GM21423 (cell line): ENCODE results near the gene H1-8.

Experiments used
- ATAC-seq: cut with Tn5 transposase; IDR thresholded peaks from one replicate; pipeline ENCODE4 v1.9.1; 2021; ENCODE audit warnings: mild to moderate bottlenecking, moderate library complexity; ENCODE audit not compliant: unreplicated experiment

Gene H1-8

DNA sequence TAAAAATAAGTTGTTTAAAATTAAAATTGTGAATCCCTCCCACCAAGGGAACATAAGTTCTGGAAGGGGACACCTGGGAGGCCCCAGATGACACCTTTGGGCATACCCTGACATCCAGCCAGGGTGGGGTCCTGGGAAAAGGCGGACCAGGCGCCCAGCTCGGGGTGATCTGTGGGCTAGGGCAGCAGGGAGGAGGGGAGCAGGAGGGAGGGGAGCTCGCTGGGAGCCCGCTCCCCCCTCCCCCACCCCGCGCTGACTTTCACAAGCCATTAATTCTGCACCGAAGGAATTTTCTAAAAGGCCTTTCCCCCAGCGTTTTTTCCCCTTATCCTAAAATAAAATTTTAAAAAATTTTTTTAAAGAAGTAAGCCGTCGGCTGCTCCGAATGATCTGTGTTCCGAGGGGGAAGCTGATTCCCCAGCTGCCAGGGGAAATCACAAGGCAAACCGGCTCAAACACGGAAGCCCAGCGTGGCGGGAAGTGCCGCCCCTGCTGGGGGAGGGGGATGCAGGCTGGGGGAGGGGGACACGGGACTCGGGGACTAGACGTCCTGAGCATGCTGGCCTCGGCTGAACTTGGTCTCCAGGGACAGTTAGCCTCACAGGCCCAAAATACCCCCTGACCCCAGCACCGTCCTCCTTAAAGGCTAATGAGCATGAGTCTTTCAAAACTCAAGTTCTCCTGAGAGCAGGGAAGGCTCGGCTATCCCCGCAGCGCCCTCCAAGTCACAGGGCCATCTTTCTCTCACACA is 49.6 kb downstream of the H1-8 start:
- ATAC-seq = no peak

DNA sequence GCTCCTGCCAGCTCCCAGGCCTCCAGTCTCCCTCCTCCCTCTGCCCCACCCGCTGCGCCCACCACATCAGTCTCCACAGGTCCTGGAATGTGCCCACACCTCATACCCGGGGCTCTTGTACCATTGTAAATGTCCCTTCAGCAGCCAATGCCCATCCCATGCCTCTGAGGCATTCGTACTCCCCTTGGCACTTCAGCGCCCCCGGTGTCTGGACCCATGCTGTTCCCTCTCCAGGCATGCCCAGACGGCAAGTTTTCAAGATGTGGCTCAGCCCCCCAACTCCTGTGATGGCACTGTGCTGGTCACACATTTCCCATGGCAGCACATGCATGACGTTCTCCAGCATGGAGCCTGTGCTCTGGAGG is 50.2 kb downstream of the H1-8 start:
- no peak for ATAC-seq

DNA sequence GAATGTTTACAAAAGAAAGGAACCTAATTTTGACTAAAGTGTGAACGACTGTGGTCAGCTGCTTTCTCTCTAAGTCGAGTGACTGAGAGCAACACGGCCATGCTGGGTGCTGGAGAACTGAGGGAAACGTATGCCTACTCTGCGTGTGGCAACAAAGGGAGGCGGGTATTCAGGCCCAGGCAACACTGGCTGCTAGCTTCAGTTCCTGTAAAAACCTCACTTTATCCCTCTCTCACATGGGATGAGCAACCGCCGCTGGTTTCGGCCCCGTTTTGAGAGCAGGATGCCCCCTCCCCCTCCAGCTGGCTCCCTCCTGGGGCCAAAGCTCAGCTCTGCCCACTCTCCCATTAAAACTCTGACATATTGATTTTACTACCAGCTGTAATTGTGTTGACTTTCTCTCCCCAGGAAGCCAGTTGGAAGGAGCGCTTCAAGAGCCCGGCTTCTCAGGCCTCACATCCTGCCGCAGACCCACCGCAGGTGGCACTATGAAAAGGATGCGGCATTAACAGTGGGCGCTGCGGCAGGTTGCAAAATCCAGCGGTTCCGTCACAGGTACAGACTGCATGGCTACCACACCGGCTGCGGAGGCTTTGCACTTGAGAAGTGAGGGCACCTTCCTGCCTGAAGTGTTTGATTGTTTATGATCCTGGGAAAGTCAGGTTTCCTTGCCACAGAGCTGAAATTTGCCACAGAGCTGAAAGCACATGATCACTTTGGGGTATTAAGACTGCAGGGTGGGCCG is 50.8 kb downstream of the H1-8 start:
- ATAC-seq = no peak

DNA sequence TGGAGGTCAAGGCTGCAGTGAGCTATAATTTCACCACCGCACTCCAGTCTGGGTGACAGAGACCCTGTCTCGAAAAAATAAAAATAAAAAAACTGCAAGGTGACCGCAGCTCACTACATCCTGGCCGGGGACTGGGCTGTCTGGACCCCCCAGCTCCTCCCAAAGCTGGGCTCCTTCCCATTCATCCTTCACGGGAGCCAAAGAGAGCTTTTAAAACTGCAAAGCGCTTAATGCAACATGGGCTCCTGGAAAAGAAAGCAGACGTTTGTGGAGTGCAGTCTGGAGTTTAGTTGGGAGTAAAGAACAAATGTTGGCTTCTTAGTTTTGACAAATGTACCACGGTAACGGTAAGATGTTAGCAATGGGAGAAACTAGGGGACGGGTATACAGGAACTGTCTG is 51.4 kb downstream of the H1-8 start:
- ATAC-seq = no peak

DNA sequence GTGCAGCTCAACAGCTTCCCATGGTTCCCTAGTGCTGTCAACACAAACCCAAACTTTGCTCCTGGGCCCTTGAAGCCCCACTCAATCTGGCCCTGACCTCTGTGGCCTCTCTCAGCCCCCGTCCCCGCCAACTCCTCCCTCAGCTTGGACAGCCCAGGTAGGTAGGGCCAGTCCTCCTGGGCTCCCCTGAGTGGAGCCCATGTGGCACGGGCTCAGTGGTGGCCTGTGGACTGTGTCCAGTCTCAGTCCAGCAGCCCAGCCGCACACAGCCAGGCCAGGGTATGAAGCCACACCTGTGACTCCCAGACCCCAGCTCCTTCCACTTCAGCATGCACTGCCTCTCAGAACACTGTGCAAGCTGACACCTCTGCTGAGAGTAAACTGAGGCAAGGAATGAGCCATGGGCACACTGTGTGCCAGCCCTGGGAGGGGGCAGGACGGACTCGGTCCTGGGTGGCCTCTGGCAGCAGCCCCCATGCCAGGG is 52.0 kb downstream of the H1-8 start:
- ATAC-seq = no peak

DNA sequence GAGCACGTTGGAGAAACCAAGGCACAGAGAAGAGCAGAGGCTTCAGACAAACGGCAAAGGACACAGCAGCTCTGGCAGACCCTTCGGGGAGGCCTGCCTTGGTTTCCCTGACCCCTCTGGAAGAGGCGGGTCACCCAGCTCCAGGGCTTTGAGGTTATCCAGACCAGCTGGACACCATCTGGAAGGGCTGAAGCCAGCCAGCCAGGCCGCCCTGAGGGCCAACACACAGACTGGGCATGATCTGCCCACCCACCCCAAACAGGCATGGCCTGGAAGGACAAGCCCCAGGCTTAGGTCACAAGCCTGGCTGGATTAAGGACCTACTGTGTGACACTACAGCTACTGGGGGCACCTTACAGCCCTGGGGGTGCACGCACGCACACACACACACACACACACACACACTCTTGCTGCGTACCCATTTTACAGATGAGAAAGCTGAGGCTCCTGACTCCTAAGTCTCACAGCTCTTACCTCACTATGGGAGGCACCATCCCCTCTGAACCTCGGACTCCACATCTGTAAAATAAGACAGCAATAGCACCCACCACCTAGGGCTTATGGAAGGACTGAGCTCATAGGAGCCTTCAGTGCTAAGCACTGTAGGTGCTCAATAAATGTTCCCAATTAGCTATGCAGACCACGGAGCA is 52.7 kb downstream of the H1-8 start:
- no peak for ATAC-seq

DNA sequence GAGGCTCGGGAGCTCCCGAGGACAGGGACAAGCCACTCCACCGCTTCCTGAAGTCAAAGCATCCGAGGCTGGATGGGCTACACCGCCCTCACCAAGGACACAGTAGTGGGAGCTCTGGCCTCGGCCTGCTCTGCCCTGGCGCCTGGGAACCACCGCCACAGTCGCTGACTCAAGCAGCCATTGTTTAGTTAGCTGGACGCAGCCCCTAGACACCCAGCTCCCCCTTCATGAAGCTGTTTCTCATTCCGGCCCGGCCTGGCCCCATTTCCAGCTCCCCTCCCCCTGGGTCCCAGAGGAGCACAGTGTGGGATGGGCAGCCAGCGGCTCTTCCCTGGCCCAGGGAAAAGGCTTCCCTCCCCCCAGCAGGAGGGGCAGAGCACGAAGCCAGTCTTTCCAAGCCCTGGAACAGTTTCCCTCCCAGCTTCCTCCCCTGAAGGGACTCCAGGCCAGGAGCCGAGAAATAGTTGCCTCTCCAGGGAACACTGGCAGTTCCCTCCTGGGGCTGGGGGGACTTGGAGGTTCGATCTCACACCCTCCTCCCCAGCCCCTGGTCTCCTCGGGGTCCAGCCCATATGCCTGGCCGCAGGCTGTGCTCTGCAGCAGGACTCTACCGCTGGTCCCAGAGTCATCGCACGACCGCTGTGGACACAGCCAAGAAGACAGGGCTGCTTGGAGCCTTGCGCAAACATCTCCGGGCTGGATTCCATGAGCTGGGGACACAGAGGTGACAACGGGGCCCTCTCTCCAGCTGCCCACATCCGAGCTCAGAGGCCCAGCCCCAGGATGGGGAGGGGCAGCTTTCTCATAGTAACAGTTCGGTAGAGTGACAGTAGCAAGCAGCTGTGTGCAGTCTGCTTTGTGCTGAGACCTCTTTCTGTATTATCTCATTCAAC is 53.5 kb downstream of the H1-8 start:
- ATAC-seq = no peak

DNA sequence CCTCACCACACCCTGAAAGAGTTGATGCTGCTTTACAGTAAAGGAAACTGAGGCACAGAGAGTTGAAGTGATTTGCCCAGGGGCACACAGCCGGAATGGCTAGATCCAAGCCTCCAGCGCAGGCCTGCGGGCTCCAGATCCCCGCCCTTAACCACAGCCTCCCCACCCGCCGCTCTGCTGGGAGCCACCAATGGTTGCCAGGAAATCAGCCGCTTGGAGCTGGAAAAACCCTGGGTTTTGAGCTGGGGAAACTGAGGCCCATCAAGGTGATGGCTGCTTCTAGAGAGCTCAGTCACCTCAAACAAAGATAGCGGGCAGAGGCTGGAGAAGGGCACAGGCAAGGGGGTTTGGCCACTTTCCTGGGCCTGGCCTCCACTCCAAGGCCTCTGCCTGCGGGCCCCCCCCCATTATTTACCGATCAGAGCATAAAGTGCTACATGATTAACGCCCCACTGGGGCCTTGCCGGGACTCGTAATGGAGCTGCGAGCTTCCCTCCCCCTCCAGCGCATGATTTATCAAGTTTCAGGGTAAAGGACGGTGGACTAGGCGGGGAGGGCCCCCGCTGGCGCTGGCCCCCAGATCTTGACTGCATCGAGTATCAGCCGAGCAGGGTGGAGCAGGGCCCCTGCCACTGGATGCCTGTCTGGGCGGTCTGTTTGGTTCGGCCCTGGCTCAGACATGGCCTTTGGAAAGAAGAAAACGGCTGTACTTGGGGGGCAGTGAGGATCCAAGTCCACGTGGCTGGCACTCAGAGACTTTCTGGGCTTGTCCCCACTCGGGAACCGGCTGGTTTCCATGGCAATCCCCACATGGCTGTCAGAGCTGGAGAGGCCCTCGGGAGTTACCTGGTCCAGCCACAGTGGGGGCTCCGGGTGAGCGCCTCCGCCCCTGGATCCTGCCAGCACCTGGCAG is 54.4 kb downstream of the H1-8 start:
- ATAC-seq = no peak

DNA sequence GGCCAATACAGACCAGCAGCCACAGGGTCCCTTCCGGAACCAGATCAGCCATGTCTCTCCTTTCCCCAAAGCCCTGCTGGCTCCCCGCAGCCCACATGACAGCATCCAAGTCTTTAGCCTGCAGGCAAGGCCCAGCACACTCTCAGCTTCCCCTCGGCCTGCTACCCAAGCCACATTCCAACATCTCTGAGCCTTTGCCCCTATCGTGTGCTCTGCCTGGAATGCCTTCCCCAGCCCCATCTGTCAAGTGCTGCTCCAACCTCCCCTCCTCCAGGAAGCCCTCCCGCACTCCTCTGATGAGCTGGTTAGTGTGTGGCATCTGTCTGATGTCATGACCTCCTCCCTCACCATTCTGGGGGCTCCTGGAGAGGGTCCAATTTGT is 55.0 kb downstream of the H1-8 start:
- no peak for ATAC-seq

DNA sequence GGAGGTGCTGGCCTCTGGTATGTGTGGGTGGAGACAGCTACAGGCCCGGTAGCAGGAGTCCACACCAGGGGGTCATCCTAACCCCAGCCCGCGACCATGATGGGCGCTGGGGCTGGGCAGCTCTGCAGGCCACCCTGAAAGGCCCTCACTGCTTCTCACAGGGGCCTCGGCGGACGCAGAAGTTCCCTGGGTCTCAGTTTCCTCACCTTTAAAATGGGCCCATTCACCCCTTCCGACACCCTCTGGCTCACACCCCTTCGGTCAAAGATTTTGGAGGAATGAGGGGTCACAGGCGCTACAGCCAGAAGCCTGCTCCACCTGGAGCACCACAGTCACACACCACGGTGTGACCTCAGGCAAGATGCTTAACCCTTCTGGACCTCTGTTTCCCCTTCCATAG is 55.5 kb downstream of the H1-8 start:
- no peak for ATAC-seq

DNA sequence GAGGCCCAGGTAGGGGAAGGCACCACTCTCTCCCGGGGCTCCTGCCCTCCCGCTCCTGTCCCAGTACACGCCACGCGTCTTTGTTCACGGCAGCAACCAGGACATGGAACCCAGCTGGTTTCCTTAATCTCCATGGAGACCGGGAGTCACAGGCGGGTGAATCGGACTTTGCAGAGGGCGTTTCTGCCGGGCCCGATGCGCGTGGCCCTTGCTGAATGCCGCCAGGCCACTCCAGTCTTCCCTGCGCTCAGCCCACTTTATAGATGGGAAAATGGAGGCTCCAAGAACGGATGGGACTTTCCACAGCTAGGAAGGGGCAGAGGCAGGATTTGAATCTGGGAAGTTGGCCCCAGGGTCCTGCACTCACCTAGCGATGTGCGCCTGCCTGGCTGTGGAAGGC is 56.1 kb downstream of the H1-8 start:
- ATAC-seq = no peak

DNA sequence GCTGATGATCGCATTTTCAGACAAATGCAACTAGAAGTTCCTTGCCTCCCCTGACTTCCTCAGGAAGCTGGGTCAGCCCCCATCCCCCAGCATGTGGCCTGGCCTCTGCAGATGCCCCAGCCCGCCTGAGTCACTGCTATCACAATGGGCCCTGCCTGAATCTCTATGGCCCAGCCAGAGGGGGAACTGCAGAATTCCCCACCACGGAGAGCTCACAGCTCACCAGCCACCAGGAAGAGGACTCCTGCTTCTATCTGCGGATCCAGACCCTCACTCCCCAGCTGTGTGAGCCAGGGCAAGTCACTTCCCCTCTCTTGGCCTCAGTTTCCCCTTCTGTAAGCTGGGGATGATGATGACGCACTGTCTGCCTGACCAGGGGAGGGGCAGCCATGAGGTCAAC is 56.6 kb downstream of the H1-8 start:
- ATAC-seq = no peak

DNA sequence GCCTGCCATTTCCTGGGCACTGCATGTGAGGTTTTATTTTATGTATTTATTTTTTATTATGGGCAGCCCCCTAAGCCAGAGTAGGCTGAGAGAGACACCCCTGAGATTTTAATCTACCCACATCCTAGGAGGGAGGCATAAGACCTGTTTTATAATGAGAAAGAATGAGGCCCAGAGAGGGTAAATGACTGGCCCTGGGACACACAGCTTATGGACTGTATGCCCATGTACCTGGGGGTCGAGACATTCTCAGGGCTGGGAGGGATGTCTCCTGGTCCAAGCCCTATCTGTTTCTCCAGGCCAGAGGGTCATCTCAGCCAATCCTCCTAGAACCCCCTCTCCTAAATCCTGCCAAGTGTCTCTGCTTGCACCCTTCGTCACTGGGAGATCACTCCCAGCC is 57.4 kb downstream of the H1-8 start:
- no peak for ATAC-seq
